Tibial nerve (tissue), 4 donors: Measurements from ENCODE around the gene GULP1. TPM values are rescaled to one million over a fixed set of nuclear protein-coding genes. Genes with fewer than 3 reads are reported as not detected.
"Not testable (repeated sequence)": the region's sequence is repeated elsewhere in the genome, so short reads cannot be mapped to it uniquely, and the experiment has no call there.

Experiments used
- DNase-seq, 2 donors: peaks; one replicate each; pipeline ENCODE4 v3.0.0-alpha.2; 2019; ENCODE audit warnings: low spot score in 2 of 2
- H3K27ac ChIP-seq, 4 donors: fragments of 200-600 bp; sonication (generic) in 3 of 4; one replicate each; pipeline ENCODE4 v1.5.1; 2017 to 2019; ENCODE audit warnings: mild to moderate bottlenecking in 1 of 4
- H3K27me3 ChIP-seq, 2 donors: fragments of 200-600 bp; sonication (generic) in 1 of 2; one replicate each; pipeline versions ENCODE4 v1.5.1 to v1.6.0; 2017 to 2019
- H3K36me3 ChIP-seq, 3 donors: fragments of 200-600 bp; sonication (generic); one replicate each; pipeline ENCODE4 v1.5.1; 2018 to 2019
- H3K4me1 ChIP-seq, 4 donors: fragments of 200-600 bp; sonication (generic) in 3 of 4; one replicate each; pipeline ENCODE4 v1.5.1; 2017 to 2019
- H3K4me3 ChIP-seq, 4 donors: fragments of 200-600 bp; sonication (generic) in 3 of 4; one replicate each; pipeline ENCODE4 v1.5.1; 2017 to 2019; ENCODE audit warnings: mild to moderate bottlenecking in 1 of 4, moderate library complexity in 1 of 4
- H3K9me3 ChIP-seq, 4 donors: fragments of 200-600 bp; sonication (generic) in 3 of 4; one replicate each; pipeline ENCODE4 v1.5.1; 2017 to 2019
- EP300 ChIP-seq, 2 donors: sonication (generic); formaldehyde crosslinking; IDR thresholded peaks; one replicate each; pipeline ENCODE4 v1.6.1; 2017; ENCODE audit warnings: antibody characterized with exemption in 2 of 2, mild to moderate bottlenecking in 1 of 2
- POLR2A ChIP-seq, 2 donors: fragments of 450-650 bp; IDR thresholded peaks; one replicate each; pipeline ENCODE4 v1.6.1; 2017; ENCODE audit warnings: antibody characterized with exemption in 2 of 2, mild to moderate bottlenecking in 2 of 2, moderate library complexity in 2 of 2
- WGBS, 2 donors: methylation state at CpG; one replicate each; pipeline ENCODE4 v1.1.5; 2018; 5-methylcytosine and 5-hydroxymethylcytosine counted together
- total RNA-seq, 4 donors: library from RNA; depleted of rRNA; stranded (reverse); fragments of >200 nt; gene quantifications; one replicate each; pipeline ENCODE4 v1.1.0, GENCODE V29; 2016
- TF ChIP-seq, protein P1 (sequence below), 5 experiments: fragments of 200-600 bp in 3 of 5; fragments of 450-650 bp in 2 of 5; sonication (generic) in 3 of 5; IDR thresholded peaks; one replicate each; pipeline ENCODE4 v1.5.1; 2016 to 2019; ENCODE audit warnings: antibody characterized with exemption in 5 of 5, mild to moderate bottlenecking in 3 of 5, moderate library complexity in 2 of 5

Gene GULP1
- total RNA-seq, 4 donors from 2014 or later: 63.4 to 89.2 (median 78.1) TPM

DNA sequence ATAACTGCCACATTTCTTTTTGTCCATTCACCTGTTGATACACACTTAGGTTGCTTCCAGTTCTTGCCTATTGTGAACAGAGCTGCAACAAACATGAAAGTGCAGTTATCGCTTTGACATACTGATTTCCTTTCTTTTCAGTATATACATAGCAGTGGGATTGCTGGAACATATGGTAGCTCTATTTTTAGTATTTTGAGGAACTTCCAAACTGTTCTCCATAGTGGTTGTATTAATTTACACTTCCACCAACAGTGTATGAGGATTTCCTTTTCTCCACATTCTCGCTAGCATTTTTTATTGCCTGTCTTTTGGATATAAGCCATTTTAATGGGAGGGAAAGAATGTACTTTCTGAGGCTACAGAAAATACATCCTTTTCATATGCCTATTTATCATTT lies 167.4 kb downstream of the GULP1 start:
- Histone ChIP-seq H3K4me1 (no peaks in the 10 kb centered on the region), H3K36me3 (peaks cover 0 to 4% (median 0%) of the 10 kb centered on the region in 3 donors), H3K4me3 (no peak overlapping the region), H3K9me3 (no peaks in the 10 kb centered on the region), H3K27ac (no peak overlapping the region), H3K27me3 (no peaks in the 10 kb centered on the region)
- WGBS, 2 donors: 90 to 95% methylated on average over 2 of the region's 2 CpGs
- no peak for DNase-seq
- TF ChIP-seq POLR2A (IDR thresholded peaks at IDR 0.05) (no peak), EP300 (IDR thresholded peaks at IDR 0.05) (no peak)
- TF ChIP-seq, protein P1, sequence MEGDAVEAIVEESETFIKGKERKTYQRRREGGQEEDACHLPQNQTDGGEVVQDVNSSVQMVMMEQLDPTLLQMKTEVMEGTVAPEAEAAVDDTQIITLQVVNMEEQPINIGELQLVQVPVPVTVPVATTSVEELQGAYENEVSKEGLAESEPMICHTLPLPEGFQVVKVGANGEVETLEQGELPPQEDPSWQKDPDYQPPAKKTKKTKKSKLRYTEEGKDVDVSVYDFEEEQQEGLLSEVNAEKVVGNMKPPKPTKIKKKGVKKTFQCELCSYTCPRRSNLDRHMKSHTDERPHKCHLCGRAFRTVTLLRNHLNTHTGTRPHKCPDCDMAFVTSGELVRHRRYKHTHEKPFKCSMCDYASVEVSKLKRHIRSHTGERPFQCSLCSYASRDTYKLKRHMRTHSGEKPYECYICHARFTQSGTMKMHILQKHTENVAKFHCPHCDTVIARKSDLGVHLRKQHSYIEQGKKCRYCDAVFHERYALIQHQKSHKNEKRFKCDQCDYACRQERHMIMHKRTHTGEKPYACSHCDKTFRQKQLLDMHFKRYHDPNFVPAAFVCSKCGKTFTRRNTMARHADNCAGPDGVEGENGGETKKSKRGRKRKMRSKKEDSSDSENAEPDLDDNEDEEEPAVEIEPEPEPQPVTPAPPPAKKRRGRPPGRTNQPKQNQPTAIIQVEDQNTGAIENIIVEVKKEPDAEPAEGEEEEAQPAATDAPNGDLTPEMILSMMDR (IDR thresholded peaks at IDR 0.05): no peak

DNA sequence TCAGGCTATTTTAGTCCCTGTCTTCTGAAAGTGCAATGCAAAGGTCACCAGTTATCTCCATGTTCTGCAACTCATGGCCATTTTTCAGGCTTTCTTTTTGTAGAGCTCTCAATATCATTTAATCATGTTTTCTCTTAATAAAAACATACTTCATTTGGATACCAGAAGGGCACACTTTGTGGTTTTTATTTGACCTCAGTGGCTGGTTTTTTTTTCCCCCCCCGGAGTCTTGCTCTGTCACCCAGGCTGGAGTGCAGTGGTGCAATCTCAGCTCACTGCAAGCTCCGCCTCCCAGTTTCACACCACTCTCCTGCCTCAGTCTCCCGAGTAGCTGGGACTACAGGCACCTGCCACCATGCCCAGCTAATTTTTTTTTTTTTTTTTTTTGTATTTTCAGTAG lies 174.4 kb downstream of the GULP1 start:
- DNase-seq, H3K27ac ChIP-seq, H3K27me3 ChIP-seq, H3K4me1 ChIP-seq, H3K4me3 ChIP-seq, H3K36me3 ChIP-seq: not testable (repeated sequence)
- peaks cover 0 to 13% (median 4%) of the 10 kb centered on the region in 4 donors for H3K9me3 ChIP-seq
- 87 to 91% methylated on average over 3 of the region's 3 CpGs for WGBS, 2 donors

DNA sequence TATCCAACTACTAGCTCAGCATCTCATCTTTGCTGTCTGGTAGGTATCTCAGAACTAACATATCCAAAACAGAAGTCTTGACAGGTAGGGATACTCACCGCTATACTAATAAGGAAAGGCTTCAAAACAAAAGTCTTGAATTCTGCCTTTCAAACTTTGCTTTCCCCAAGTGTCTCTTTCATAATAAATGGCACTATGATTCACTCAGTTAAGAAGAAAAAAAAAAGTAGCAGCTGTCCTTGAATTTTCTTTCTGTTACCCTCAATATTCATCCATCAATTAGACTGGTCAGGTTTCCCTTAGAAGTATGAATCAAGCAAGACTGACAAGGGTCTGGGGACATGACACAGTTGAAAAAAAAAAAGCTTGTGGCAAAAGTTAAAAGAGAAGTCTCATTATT lies 175.1 kb downstream of the GULP1 start:
- Histone ChIP-seq H3K36me3 (no peaks in the 10 kb centered on the region), H3K27ac (no peak overlapping the region), H3K4me3 (no peak overlapping the region), H3K9me3 (peaks cover 0 to 15% (median 4%) of the 10 kb centered on the region in 4 donors), H3K4me1 (peaks cover 0 to 3% (median 0%) of the 10 kb centered on the region in 4 donors), H3K27me3 (no peaks in the 10 kb centered on the region)
- no peak for TF ChIP-seq EP300 (IDR thresholded peaks at IDR 0.05)
- no peak for TF ChIP-seq POLR2A (IDR thresholded peaks at IDR 0.05)
- TF ChIP-seq, protein P1 (IDR thresholded peaks at IDR 0.05): no peak
- DNase-seq: no peak
- WGBS, 2 donors: 100% methylated on average over 1 of the region's 1 CpG

DNA sequence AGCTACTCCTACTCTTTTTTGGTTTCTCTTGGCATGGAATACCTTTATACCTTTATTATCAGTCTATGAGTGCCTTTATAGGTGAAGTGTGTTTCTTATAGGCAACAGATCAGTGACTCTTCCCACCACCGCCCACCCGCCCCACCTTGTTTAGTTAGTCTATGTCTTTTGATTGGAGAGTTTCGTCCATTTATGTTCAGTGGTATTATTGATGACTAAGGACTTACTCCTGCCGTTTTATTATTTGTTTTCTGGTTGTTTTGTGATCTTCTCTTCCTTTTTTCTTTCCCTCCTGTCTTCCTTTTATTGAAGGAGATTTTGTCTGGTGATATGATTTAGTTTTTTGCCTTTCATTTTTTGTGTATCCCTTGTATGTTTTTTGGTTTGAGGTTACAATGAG lies 179.5 kb downstream of the GULP1 start:
- DNase-seq: no peak
- H3K9me3 ChIP-seq: peaks cover 0 to 15% (median 4%) of the 10 kb centered on the region in 4 donors
- H3K36me3 ChIP-seq: no peaks in the 10 kb centered on the region
- H3K27me3 ChIP-seq: no peaks in the 10 kb centered on the region
- H3K4me1 ChIP-seq: peaks cover 0 to 3% (median 0%) of the 10 kb centered on the region in 4 donors
- TF ChIP-seq, protein P1 (IDR thresholded peaks at IDR 0.05): no peak
- no peak for TF ChIP-seq EP300 (IDR thresholded peaks at IDR 0.05)
- TF ChIP-seq POLR2A (IDR thresholded peaks at IDR 0.05): no peak
- H3K4me3 ChIP-seq: no peak overlapping the region
- H3K27ac ChIP-seq: no peak overlapping the region
- 92 to 96% methylated on average over 4 of the region's 4 CpGs for WGBS, 2 donors

DNA sequence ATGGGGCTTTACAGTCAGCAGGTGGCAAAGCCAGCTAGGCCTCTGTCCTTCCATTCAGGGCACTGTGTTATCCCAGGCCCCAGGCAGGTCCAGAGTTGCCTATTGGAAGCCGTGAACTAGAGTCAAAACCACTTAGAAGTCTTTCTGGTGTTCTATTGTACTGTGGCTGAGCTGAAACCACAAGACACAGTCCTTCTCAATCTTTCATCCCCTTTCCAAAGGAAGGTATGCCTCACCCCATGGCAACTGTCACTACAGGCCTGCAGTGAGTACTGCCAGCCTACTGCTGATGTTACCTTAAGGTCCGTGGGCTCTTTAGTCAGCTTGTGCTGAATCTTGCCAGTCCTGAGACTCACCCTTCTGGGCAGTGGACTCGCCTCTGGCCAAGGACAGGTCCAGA lies 181.6 kb downstream of the GULP1 start:
- WGBS, 2 donors: 98 to 100% methylated on average over 3 of the region's 3 CpGs
- no peak for DNase-seq
- H3K4me3 ChIP-seq: no peak overlapping the region
- H3K36me3 ChIP-seq: no peaks in the 10 kb centered on the region
- H3K27me3 ChIP-seq: no peaks in the 10 kb centered on the region
- H3K27ac ChIP-seq: no peak overlapping the region
- TF ChIP-seq, protein P1 (IDR thresholded peaks at IDR 0.05): no peak
- H3K4me1 ChIP-seq: peaks cover 0 to 1% (median 0%) of the 10 kb centered on the region in 4 donors
- H3K9me3 ChIP-seq: peaks cover 0 to 15% (median 4%) of the 10 kb centered on the region in 4 donors

DNA sequence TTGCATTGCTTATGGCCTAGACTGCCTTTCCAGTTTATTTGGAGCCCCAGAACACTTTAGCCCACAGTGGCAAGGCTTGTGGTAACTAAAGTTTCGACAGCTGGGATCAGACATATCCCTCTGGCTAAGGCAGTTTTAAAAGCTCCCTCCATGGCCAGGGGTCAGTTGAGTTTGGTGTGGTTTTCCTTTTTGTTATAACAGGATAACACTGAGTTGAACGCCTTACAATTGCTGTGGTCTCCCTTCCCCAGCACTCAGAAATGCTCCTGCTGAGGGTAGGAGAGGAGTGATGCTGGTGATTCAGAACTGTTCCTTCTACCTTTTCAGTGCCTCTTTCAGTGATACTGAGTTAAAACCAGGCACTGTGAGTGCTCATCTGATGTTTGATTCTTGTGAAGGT lies 182.6 kb downstream of the GULP1 start:
- Histone ChIP-seq H3K27me3 (no peaks in the 10 kb centered on the region), H3K4me3 (no peak overlapping the region), H3K9me3 (peaks cover 0 to 15% (median 4%) of the 10 kb centered on the region in 4 donors), H3K36me3 (no peaks in the 10 kb centered on the region), H3K27ac (no peak overlapping the region), H3K4me1 (peaks cover 0 to 8% (median 0%) of the 10 kb centered on the region in 4 donors)
- WGBS, 2 donors: 88 to 93% methylated on average over 2 of the region's 2 CpGs
- no peak for TF ChIP-seq POLR2A (IDR thresholded peaks at IDR 0.05)
- TF ChIP-seq, protein P1 (IDR thresholded peaks at IDR 0.05): no peak
- TF ChIP-seq EP300 (IDR thresholded peaks at IDR 0.05): no peak
- no peak for DNase-seq
